DMS79 (cell line): ENCODE measurements around the gene SPAG6.

Experiments used
- DNase-seq: peaks from one replicate; lab custom pipeline; 2025; lab: John Stamatoyannopoulos, UW

SPAG6 gene

DNA sequence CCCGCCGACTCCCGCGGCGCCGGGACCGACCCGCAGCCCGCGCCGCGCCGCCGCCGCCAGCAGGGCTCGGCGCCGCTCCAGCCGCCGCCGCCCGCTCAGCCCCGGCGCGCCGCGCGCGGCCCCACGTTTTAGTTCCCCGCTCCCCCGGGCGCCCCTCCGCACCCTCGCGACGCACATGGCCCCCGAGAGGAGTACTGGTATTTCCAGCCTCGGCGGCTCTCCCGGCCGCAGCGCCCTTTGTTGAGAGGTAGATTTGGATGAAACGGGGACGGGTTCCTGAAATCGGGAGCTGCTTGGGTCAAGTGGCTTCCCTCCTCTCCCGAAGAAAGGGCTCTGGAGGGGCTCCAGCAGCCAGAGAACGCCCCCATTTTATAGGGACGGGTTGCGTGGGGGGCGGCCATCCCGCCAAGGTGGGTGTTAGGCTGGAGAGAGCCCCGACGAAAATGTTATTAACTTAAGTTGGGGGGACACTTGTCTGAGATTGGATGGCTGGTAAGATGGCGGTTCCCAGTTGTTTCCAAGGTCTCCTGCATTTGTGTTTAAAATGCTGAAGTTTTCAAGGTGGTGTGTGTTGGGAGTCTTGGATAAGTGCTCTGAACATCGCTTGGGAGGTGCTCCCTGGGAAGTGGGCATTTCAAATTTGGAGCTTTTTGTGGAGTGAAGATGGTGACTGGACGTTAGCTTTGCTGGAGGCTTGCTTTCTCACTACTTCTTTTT lies 23.2 kb upstream of the SPAG6 start:
- DNase-seq: no peak

DNA sequence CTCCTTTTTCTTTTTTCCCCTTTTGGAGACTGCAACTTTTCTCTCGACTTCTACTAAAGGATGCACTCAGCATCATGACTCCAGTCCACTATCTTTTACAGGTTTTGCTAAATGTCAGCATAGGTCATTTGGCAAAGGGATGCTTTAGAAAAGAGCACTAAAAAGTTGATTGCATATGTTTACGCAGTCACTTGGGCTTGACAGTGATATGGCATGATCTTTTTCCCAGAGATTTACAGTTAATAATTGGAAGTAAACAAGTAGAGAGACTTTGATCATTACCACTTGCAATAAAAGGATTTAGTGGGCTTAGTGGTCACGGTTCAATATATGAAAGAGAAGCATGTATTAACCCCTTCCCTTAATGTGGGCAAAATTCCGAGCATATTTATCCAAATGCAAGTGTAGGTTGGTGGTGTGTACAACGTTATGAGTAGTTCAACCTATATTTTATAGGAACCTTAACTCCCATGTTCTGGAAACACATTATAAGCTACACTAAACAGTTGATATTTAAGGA lies 22.6 kb upstream of the SPAG6 start:
- no peak for DNase-seq

DNA sequence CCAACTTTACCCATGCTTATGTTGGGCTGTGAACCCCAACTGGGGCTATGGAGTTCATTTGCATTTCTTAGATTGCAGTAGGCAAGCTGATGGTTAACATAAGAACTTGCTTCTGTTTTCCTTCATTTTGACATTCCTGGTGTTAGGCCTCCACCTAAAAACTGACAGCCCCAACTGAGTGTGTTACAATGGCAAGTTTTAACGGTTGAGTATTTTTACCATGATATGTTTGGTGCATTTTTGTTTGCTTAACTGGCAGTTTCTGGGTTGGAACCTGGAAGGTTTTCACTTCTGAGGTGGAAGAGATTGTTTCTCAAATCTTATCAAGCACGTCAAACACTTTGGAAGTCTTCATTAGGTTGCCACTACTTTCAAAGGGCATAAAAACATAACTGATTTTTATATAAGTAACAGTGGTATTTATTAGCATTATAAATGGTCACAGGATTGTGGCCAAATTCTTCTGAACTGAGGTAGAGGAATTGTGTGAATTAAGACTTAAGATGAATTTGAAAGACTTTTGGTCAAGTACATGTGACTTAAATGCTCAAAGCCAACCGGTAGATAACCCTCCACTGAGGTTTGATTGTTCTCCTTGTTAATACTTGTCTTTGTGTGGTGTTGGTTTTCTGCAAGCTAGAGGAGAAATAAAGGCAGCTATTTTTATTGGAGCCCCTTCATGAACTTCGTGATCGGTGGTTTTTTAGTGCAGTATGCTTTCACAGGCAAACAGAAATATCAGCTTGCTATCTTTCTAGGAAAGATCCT lies 21.6 kb upstream of the SPAG6 start:
- no peak for DNase-seq

DNA sequence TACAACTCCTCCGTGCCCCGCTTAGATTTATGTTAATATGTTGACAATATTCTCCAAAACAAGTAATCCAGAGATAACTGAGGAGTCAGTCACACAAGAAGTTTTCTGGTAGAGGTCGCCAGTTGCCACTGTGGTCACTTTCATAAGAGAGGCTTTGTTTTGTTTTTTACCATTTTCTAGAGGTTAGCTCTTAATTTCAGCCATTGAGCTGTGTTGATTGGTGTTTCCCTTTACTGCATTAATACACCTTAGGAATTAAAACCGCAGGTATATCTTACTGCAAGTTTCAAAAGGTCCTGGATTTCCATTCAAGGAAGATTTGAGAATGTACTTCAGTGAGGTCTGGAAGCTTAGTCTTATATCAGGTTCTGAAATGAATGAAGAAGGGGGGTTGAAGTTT lies 20.9 kb upstream of the SPAG6 start:
- DNase-seq: no peak

DNA sequence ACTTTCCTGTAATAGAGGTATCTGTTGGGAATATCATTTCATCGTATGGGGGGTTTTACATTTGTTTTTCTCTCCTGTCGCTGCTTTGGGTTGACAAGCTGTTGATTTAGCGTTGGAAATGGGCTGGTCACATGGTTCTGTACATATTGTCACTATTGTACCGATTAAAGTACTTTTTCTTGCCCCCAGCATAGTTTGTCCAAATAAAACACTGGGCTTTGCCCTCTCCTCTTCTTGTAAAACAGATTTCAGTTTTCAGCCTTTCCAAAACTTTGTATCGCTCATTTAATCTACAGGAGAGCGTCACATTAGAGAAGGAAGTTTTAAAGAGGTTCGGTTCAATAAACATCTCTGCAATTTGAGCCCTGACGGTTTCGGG lies 20.4 kb upstream of the SPAG6 start:
- DNase-seq: no peak

DNA sequence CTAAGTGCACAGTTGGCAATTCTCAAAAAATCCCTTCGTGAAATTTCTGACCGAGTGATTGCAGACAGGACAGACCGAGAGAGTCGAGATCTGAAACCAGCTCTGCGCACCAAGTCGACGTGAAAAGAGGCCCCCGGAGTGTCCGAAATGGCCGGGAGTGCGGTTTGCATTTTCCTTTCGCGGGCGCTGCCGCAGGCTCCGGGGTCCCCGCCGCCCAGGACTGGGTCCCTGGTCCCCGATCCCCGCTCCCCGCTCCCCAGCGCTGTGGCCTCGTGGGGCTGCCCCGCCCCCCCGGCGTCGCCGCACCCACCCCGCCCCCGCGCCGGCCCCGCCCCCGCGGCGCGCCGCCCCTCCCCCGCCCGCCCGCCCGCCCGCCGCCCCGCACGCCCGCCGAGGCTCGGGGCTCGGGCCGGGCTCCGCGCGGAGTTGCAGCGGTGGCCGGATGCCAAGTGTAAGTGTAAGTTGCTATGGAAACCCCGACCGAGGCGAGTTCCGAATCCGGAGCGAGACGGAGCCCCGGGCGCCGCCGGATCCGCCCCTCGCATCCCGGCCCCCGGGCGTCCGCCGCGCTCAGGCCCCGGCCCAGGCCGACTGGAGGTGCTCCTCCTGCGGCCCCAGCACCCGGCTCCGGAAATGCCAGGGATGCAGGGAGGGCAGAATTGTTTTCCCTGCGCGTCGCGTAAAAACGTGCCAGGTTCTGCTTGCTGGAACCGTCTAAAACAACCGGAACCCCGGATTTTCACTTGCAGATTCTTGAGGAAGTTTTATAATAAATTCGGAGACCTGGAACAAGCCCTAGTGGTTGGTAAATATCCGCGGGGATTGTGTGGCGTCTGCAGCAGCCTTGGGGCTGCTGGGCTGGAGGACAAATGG lies 19.8 kb upstream of the SPAG6 start:
- no peak for DNase-seq

DNA sequence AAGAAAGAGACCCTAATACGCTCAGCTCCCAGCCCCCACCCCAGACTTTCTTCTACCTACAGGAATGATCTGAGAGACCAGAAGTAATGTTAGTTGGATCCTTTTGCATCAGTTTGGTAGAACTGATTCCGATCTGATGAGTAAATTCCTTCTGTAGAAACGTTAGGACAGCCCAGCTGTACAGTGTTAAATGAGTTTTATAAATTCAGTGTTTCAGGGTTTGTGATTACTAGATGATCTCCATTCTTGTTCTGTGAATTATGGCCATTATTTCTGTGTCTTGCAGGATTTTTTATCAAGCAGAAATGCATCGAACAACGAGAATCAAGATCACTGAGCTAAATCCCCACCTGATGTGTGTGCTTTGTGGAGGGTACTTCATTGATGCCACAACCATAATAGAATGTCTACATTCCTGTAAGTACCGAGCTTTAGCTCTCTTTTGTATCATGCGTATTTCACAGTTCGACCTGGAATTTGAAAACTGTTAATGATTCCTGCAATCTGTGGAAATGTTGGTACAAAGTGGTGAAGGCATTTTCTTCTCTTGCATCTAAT lies 19.1 kb upstream of the SPAG6 start:
- DNase-seq: no peak

DNA sequence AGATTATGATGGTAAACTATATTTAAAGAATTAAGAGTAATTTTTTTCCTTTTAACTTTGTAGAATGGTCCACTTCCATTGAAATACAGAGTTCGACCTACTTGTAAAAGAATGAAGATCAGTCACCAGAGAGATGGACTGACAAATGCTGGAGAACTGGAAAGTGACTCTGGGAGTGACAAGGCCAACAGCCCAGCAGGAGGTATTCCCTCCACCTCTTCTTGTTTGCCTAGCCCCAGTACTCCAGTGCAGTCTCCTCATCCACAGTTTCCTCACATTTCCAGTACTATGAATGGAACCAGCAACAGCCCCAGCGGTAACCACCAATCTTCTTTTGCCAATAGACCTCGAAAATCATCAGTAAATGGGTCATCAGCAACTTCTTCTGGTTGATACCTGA lies 16.1 kb upstream of the SPAG6 start:
- DNase-seq: no peak

DNA sequence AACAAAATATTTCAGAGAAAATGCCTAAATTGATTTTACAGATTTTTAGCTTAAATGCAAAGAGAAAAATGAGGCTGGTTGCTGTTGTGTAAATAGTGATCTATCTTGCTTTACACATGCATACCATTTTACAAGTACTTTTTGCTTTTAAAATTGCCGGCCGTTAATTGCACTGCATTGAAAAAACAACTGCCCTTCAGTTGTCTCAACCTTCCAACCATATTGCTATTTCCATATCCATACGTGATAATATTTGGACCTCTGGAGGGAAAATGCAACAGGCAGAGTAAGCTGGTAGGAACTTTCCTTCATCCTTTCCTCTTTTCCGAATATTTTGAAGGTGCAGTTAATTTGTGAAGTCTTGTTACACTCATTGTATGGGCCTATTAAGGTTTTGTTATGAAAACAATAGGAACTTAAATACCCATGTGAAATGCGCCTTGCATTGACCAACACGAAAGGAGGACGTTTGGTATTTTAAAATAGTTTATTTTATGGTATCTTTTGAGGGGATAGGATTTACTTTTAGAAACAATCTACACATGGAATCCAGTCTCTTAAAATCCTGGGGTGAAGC lies 13.1 kb upstream of the SPAG6 start:
- DNase-seq: no peak

DNA sequence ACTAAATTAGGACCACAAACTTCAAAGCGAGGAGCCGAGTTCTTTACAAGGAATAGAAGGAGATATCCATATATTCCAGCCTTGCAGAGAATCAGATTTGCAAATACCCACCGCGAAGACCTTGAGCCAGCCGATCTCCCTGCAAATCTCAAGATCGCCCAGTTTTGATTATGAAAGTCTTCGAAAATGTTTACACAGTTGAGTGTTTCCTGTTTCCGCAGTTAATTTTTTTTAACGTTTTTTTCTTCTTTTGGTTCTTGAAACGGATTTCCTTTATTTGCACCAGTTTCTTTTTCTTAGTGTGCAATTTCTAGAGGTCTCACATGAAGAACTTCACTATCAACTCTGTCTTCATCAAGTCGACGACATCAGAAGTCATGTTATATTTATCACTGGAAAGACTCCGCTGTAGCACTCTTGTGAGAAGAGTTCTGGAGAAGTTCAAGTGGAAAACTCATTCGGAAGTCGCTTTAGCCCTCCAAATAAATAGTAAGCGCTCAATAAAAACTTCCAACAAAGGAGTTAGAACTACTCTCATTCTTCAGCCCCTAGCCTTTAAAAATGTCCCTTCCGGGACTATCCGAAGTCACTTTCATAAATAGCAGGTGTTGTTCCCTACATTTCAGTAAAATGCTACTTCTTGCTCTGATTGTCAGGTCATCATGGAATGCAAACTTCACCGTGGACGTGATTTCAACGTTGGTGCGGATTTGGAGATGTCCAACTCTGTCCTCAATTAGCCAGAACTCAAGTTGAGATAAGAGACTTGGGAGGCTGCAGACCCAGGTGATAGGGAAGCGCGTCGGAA lies 11.9 kb upstream of the SPAG6 start:
- no peak for DNase-seq

DNA sequence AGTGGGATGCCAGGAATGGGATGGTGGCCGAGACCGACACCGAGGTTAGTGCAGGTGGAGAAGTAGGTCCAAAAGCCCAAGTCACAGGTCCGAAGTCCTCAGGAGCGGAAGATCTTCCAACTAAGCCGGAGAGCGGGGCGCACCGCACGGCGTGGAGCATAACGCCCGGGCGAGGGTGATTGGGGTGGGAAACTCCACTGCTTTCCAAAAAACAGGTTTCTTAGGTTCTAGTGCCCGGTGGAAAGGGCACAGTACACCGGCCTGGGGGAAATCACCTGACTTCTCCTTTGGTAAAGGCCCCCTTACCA lies 11.4 kb upstream of the SPAG6 start:
- DNase-seq: no peak

DNA sequence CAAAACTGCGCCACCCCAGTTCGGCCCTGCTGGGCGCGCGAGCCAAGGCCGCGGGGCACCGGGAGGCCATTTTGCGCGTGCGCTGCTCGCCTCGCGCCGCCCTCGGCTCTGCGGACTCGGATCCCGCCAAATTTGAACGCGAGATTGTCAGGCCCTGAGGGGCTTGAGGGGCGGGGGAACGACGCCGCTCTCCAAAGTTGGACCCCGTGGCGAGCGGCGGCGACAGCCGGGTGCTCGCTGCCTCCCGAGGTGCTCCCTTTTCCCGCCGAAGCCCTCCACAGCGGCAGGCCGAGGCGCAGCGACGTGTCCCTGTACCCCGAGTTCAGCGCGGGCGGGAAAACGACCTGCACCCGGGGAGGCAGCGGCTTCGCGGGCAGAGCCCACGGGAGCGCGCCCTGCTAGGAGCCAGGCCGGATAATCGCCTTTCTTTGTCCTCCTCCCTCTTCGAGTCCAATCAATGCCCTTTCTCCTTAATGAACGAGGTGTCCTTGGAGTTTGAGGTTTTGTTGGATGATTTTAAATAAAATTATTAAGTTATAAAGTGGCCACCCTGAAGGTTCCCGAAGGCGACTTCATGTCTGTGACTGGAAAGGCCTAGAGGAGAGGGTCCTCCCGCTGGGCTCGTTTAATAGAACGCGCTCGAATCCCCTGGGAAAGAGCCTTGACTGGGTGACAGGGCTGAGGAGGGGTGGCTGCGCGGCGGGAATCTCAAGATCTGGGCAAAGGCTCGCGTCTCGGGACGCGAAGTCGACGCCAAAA lies 10.7 kb upstream of the SPAG6 start:
- DNase-seq: no peak

DNA sequence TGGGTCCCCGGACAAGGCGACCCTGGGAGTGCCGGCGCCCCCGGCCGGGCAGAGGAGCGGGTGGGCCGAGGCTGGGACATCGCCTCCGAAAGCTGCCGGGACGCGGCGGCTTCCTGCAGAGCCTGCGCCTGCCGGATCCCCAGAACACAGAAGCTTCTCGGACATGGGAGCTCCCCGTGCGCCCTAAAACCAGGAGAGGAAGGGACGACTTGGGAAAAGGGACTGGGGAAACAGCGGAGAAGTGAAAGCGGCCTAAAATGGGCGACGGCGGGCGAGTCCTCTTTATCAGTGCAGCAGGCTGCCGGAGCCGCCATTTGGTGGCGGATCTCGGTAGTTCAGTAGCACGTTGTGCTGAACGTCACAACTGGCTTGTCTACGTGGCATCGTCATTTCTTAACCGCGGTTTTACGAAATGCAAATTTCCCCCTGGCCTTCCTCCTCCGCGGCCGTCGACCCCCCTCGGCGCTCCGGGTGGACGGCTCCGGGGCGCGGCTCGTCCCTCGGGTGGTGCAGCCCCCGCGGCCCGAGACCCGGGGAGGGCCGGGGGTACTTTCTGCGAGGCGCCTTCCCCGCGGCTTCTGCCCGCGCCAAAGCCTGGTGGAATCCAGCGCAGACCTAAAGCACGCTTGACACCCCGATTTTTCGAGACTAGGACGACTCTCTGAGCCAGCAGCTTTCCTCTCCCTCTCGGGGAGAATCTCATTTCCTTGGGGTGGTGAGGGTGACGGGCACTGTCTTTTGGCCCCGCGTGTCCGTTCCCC lies 9.9 kb upstream of the SPAG6 start:
- DNase-seq: no peak

DNA sequence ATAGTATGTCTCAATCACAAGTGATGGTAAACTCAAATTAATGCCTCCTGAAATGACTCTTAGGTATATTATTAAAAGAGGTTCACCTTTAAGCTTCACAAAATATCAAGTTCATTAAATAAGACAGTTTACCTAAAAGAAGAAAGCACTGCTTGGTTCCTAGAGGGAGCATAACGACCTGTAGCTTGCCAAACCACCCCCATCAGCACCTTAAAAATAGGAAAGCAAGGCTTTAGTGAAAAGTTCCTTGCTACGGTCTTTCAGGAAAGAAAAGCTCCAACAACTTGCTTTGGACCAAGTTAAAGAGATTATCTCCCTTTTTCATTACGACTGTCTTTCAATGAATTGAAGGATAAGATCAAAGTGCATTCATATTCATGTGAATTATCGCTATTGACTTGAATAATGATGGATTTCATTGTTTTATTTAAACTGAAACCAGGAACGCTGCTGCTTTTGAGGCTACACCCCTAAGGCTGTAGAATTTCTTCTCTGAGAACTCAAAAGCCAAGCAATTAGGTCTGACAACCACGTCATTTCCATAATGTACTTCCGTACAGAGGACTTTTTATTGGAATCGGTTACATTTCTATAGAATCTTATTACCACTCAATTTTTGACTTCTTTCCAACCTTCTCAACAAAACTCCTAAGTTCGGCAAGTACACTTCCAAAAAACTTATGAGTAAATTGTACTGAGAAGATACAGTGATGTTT lies 7.0 kb upstream of the SPAG6 start:
- DNase-seq: no peak

DNA sequence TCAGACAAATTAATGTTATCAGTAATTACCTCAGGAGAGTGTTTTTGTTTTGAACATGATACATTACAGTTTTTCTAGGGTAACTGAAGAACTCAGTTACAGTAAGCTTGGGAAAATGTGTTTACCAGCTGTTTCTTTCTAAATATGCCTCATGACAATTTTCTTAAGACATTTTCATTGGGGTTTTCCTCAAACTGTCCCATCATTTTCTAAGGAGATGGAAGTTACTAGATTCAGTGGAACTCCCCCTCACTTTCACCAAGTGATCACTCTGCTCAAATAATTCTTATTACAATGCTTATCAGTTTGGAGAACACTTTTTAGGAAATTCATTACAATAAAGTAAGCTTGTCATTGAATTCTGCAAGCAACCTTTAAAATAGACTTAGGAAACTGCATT lies 6.4 kb upstream of the SPAG6 start:
- no peak for DNase-seq

DNA sequence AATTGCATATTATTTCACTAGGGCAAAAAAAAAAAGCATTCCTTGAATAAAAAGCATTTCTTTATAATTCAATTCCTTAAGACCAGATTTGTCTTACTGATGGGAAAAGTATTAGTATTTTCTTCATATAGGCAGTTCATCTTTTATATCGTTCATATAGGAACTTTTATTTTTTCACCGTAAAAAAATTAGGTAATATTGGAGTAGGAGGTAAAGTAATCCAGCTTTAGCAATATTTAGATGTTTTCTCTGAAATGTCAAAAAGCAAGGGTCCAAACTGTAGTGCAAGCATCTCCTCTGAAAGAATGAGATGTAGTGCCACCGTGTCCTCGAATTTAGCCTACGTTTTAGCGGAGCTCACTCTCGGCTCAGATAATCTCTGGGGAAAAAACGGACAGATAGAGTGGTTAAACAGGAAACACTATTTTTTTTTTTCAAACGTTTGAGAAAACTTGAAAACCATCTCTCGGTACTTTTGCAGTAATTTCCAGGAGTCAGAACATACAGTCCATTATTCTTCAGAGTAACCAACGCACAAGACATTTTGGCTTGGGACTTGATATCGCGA lies 5.5 kb upstream of the SPAG6 start:
- DNase-seq: no peak

DNA sequence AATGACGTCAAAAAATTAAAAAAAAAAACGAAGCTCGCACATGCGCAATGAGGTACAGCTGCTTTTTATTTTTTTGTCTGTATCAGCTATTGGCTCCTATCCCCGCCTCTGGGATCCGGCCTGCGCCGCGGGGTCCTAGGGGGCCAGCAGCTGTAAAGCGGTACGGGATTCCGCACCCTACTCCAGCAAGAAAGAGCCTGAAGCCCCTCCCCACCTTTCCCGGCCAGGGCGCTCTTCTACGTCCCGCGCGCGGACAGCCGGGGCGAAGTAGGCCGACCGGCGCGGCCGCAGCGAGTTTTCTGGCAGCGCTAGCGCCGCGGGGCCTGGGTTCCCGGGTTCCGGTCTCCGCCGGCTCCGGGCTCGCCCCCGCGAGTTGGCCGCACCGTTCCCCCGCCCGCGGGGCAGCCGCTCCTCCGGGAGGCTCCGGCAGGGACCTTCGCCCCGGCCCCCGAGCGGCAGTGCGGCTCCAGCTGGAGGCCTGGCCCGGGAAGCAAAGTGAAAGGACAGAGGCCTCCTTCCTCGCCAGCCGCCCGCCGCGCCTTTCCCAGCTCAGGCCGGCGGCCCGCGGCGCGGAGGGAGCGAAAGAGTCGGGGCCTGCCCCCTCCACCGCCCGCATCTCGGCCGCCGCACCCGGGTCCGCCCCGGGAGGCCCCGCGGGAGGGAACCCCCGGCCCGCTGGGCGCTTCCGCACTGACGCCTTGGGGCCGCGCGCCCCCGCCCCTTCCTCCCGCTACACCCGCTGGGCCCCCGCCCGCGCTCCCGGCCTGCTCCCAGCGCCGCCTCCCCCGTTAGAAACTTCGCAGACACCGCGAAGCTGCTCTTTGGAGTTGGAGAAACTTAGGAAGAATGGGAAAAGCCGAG lies 4.7 kb upstream of the SPAG6 start:
- DNase-seq: peak; percentile 31
